NCI-H1436 treated with DMSO at 0.1 percent for 48 hours (cell line): ENCODE data around the gene TARS1.
"Not testable (repeated sequence)": the region's sequence is repeated elsewhere in the genome, so short reads cannot be mapped to it uniquely, and the experiment has no call there.

ENCODE experiments used
- DNase-seq: peaks from one replicate; lab custom pipeline; 2025; lab: John Stamatoyannopoulos, UW

TARS1 gene

GRCh38 chr5:33488558-33489355 lies 48.0 kb downstream of the TARS1 start:
- no peak for DNase-seq

- DNase-seq, result no peak
Observed at GRCh38 chr5:33489481-33490067, 48.8 kb downstream of the TARS1 start.

DNA sequence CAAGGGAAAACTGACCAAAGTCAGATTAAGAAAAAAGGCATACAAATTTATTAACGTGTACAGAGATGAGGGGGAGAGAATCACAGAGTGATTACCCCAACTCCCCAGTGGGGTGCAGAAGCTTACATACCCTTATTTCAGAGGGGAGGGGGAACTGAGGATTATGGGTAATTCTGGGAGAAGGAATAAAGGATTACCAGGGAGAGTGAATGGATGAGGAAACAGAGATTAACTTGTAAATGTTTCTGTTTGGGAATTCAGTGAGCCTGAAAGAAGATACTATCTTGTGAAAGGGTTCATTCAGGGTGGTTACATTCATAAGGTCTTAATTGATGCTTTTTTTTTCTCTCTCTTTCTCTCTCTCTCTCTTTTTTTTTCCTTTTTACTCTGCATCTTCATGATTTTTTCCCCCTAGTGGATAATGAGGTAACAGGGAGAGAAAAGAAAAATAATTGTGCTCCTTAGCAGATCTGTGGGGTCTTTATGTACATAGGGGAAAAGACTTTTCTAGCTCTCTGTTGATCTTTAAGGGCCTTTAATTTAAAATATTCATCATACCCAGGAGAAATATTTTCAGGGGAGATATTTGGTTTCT lies 49.4 kb downstream of the TARS1 start:
- DNase-seq, result no peak

- no peak for DNase-seq
Observed at GRCh38 chr5:33491941-33492340, 51.2 kb downstream of the TARS1 start.

- DNase-seq, result no peak
Observed at GRCh38 chr5:33494466-33494865, 53.7 kb downstream of the TARS1 start.

DNA sequence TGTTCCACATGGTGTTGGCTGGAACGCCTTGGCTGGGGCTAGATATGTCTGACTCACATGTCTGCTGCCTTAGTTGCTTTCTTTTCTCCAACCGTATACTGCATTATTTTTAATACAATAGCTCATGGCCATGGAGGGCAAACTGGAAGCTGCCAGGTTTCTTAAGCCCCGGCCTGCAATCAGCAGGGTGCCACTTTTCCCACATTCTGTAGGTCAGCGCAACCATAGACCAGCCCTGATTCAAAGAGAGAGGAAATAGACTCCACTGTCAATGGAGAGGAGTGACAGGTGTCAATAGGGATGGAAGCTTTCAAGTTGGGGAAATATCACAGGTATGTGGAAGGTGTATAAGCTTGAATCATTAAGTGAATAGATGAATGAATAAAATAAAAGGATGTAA lies 60.5 kb downstream of the TARS1 start:
- DNase-seq, result no peak

DNA sequence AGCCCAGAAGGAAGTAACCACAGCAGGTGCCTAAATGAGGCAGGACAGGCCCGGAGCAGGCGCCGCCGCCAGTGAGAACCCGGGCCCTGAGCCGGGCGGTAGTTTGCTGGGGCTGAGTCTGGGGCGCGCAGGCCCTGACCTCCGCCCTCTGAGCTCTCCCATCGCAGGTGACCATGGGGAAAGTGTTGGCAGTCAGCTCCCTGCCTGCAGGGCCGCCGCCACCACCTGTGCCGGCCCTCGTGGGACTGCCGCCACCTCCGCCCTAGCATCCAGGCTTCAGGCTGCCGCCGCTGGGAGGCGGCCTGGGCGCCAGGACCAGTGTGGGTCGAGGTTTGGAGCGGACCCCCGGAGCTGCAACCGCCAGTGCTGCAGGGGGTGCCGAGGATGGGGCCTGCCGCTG lies 61.1 kb downstream of the TARS1 start:
- no peak for DNase-seq

DNA sequence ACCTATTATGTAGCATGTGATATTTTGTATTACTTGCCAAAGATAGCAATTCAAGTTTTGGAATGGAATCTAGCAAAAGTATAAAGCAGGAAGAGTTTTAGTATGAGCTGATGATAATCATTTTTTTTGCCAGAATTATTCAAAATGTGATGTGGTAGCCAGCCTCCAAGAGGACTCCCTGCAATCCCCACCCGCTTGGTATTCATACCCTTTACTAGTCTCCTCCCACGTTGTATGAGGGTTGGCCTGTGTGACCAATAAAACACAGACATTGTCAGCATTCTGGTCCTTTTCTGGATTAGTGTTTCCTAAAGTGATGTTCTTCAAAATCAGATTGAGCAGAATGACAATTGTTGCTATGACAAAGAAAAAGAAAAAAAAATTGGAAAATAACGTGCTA lies 63.8 kb downstream of the TARS1 start:
- no peak for DNase-seq

DNA sequence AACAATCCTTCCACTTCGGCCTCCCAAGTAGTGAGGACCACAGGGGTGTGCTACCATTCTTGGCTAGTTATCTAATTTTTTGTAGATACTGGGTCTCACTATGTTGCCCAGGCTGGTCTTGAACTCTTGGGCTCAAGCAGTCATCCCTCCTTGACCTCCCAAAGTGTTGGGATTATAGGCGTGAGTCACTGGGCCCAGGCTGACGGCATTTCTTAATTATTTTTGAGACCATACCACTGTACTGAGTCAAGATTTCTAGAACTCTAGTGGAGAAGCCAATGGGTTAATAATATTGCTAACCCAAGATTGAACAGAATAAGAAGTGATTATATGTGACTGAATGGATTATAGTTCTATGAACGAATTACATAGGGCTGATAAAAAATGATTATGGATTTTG lies 66.7 kb downstream of the TARS1 start:
- DNase-seq, result no peak

- no peak for DNase-seq
Observed at GRCh38 chr5:33509036-33509435, 68.3 kb downstream of the TARS1 start.

GRCh38 chr5:33513462-33514185 lies 72.9 kb downstream of the TARS1 start:
- DNase-seq, result no peak

DNA sequence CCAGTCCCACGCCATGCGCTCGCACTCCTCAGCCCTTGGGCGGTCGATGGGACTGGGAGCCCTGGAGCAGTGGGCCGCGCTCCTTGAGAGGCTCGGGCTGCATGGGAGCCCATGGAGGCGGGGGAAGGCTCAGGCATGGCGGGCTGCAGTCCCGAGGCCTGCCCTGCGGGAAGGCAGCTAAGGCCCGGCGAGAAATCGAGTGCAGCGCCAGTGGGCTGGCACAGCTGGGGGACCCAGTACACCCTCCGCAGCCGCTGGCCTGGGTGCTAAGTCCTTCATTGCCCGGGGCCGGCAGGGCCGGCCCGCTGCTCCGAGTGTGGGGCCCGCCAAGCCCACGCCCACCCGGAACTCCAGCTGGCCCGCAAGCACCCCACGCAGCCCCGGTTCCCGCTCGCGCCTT lies 74.6 kb downstream of the TARS1 start:
- DNase-seq, result not testable (repeated sequence)

GRCh38 chr5:33516421-33516820 lies 75.7 kb downstream of the TARS1 start:
- DNase-seq, result no peak
